Bronchial epithelial cell (primary cell): ENCODE measurements around the gene MRPL11. TPM values are rescaled to one million over a fixed set of nuclear protein-coding genes. Genes with fewer than 3 reads are reported as not detected.
"Not testable (repeated sequence)": the region's sequence is repeated elsewhere in the genome, so short reads cannot be mapped to it uniquely, and the experiment has no call there.

ENCODE experiments used
- DNase-seq: peaks from one replicate; pipeline ENCODE4 v3.0.0-alpha.2; 2010; ENCODE audit warnings: low read depth
- FAIRE-seq: peaks from 2 replicates; lab custom pipeline; 2011; peaks lifted over from hg19 to GRCh38; lab: Jason Lieb, UNC
- H3K27me3 ChIP-seq: 2 replicates; pipeline ENCODE4 v1.5.1; 2011; ENCODE audit warnings: low read length; ENCODE audit not compliant: control insufficient read depth, insufficient read depth
- H3K36me3 ChIP-seq: 2 replicates; pipeline ENCODE4 v1.5.1; 2011; ENCODE audit warnings: low read length; ENCODE audit not compliant: control insufficient read depth, insufficient read depth
- H3K4me3 ChIP-seq: 2 replicates; pipeline ENCODE4 v1.5.1; 2011; ENCODE audit warnings: mild to moderate bottlenecking, low read depth, low read length, control low read depth
- CTCF ChIP-seq: IDR thresholded peaks from 2 replicates; pipeline ENCODE4 v1.5.1; 2011; ENCODE audit warnings: mild to moderate bottlenecking, moderate library complexity, low read length, control low read depth, inconsistent platforms; ENCODE audit not compliant: insufficient read depth, severe bottlenecking
- total RNA-seq: library from RNA; depleted of rRNA; stranded (reverse); fragments of >200 nt; gene quantifications from 2 replicates; pipeline ENCODE4 v1.2.1, GENCODE V29; 2014

MRPL11 gene
- total RNA-seq, 1 donor from 2014 or later, result 43.7 TPM

- no peaks in the 10 kb centered on the region for H3K27me3 ChIP-seq
- TF ChIP-seq CTCF, result no peak
- no peak for FAIRE-seq
- no peaks in the 10 kb centered on the region for H3K36me3 ChIP-seq
- peak; percentile 52 for DNase-seq
- H3K4me3 ChIP-seq, result no peak overlapping the region
Observed at GRCh38 chr11:66443602-66444001, 5.0 kb upstream of the MRPL11 start.

GRCh38 chr11:66440940-66441282 lies 2.3 kb upstream of the MRPL11 start:
- not testable (repeated sequence) for DNase-seq, FAIRE-seq, H3K4me3 ChIP-seq

GRCh38 chr11:66440101-66440939 lies 1.7 kb upstream of the MRPL11 start:
- H3K4me3 ChIP-seq, DNase-seq, FAIRE-seq, H3K36me3 ChIP-seq, H3K27me3 ChIP-seq: not testable (repeated sequence)

More at GRCh38 chr11:66440940-66441282, 2.3 kb upstream of the MRPL11 start:
- not testable (repeated sequence) for H3K27me3 ChIP-seq, H3K36me3 ChIP-seq

- no peak for FAIRE-seq
- Histone ChIP-seq H3K36me3 (peaks cover 9% of the 10 kb centered on the region), H3K27me3 (no peaks in the 10 kb centered on the region), H3K4me3 (peak overlapping the region; percentile 65)
- DNase-seq, result no peak
- no peak for TF ChIP-seq CTCF
Observed at GRCh38 chr11:66437979-66438503, 607 bp downstream of the MRPL11 start.

GRCh38 chr11:66432597-66432996 lies 6.1 kb downstream of the MRPL11 start:
- Histone ChIP-seq H3K27me3 (no peaks in the 10 kb centered on the region), H3K4me3 (no peak overlapping the region), H3K36me3 (peaks cover 9% of the 10 kb centered on the region)
- FAIRE-seq, result no peak
- DNase-seq, result no peak
- TF ChIP-seq CTCF, result no peak

GRCh38 chr11:66431871-66432329 lies 6.7 kb downstream of the MRPL11 start:
- not testable (repeated sequence) for DNase-seq, FAIRE-seq, H3K4me3 ChIP-seq, H3K36me3 ChIP-seq, H3K27me3 ChIP-seq

GRCh38 chr11:66431287-66431686 lies 7.4 kb downstream of the MRPL11 start:
- not testable (repeated sequence) for H3K36me3 ChIP-seq, H3K27me3 ChIP-seq, H3K4me3 ChIP-seq, DNase-seq, FAIRE-seq
